ENCODE results near the gene PHAF1. TPM values are rescaled to one million over a fixed set of nuclear protein-coding genes. Genes with fewer than 3 reads are reported as not detected.

The PHAF1 gene
- total and polyA plus RNA-seq, 12 donors, result 9.0 to 27.4 (median 14.0) TPM

DNA sequence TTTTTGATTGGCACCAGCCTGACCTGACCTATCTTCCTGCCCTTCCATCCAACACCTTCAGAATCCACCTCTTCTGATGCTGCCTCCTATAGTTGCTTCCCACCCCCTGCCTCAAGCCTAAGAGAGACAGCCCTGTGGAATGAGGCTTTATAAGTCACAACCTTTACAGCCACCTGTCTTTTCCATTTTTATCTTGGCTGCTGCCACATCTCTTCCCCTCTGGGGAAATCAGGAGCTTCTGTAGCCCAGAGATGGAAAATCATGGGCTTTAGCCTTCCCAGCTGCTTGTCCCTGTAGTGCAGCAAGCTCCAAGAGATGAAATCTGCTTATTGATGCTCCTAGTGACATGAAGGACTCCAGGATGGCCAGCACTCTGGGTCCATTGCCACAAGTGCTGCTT lies 18.7 kb downstream of the PHAF1 start:
- Histone ChIP-seq H3K4me3 (no peak overlapping the region), H3K36me3 (replicated peaks in 1 of 2) (peaks cover 0 to 59% of the 10 kb centered on the region in 2 donors), H3K27me3 (no peaks in the 10 kb centered on the region), H3K27ac (no peak overlapping the region), H3K9me3 (replicated peaks in 1 of 3) (no peaks in the 10 kb centered on the region), H3K4me1 (replicated peaks in 1 of 2) (no peaks in the 10 kb centered on the region)
- no peak for DNase-seq
- no peak for TF ChIP-seq POLR2A (IDR thresholded peaks at IDR 0.05)
- TF ChIP-seq, protein P1, sequence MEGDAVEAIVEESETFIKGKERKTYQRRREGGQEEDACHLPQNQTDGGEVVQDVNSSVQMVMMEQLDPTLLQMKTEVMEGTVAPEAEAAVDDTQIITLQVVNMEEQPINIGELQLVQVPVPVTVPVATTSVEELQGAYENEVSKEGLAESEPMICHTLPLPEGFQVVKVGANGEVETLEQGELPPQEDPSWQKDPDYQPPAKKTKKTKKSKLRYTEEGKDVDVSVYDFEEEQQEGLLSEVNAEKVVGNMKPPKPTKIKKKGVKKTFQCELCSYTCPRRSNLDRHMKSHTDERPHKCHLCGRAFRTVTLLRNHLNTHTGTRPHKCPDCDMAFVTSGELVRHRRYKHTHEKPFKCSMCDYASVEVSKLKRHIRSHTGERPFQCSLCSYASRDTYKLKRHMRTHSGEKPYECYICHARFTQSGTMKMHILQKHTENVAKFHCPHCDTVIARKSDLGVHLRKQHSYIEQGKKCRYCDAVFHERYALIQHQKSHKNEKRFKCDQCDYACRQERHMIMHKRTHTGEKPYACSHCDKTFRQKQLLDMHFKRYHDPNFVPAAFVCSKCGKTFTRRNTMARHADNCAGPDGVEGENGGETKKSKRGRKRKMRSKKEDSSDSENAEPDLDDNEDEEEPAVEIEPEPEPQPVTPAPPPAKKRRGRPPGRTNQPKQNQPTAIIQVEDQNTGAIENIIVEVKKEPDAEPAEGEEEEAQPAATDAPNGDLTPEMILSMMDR (IDR thresholded peaks at IDR 0.05), result no peak
- intact Hi-C loops (cut with DNase I), result no loop called here

DNA sequence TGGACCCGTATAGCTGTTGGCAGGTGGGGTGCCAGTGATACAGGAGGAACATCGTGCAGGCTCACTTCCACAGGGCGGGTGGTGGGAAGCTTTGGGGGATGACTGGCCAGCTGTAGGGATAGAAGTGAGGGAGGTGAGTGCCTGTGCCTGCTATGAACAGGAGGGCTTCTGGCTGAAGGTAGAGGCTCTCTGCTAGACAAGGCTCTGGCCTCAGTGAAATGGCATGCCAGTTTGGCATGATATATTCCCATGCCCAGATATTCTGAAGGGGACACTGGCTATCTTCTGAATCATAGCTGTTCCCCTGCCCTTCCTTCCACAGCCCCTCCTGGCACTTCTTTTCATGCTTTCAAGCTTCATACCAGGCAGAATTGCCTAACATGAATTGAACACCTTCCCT lies 19.1 kb downstream of the PHAF1 start:
- Histone ChIP-seq H3K4me1 (replicated peaks in 1 of 2) (no peaks in the 10 kb centered on the region), H3K4me3 (no peak overlapping the region), H3K36me3 (replicated peaks in 1 of 2) (peaks cover 0 to 59% of the 10 kb centered on the region in 2 donors), H3K27me3 (no peaks in the 10 kb centered on the region), H3K27ac (no peak overlapping the region), H3K9me3 (replicated peaks in 1 of 3) (no peaks in the 10 kb centered on the region)
- 92 to 97% (median 95%) methylated on average over 3 of the region's 3 CpGs; no CpG with 5 or more reads in 1 of the 4 donors for WGBS, 4 donors
- intact Hi-C loops (cut with DNase I), result no loop called here
- no peak for DNase-seq
- TF ChIP-seq, protein P1 (IDR thresholded peaks at IDR 0.05), result no peak
- no peak for TF ChIP-seq POLR2A (IDR thresholded peaks at IDR 0.05)

DNA sequence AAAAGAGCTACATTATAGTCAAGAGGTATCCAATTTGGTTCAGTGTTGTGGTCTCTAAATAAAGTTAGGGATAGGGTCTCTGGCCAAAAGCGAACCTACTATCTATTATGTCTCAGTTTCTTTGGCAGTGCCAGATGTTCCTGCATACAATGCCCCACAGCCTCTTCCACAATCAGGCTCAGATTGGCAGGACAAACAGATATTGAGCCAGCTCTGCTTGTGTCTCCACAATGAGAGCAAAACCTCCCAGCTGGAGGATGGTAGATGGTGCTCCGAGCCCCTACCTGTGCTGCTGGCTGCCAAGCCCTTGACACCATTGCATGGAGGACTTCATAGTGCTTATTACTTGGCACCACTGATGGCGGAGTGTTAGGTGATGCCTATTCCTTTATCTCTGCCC lies 19.7 kb downstream of the PHAF1 start:
- no peak for DNase-seq
- no peaks in the 10 kb centered on the region for H3K27me3 ChIP-seq
- H3K4me1 ChIP-seq (replicated peaks in 1 of 2), result no peaks in the 10 kb centered on the region
- intact Hi-C loops (cut with DNase I), result no loop called here
- no peak overlapping the region for H3K4me3 ChIP-seq
- TF ChIP-seq, protein P1 (IDR thresholded peaks at IDR 0.05), result no peak
- TF ChIP-seq POLR2A (IDR thresholded peaks at IDR 0.05), result no peak
- H3K9me3 ChIP-seq (replicated peaks in 1 of 3), result no peaks in the 10 kb centered on the region
- no peak overlapping the region for H3K27ac ChIP-seq
- H3K36me3 ChIP-seq (replicated peaks in 1 of 2), result peaks cover 0 to 59% of the 10 kb centered on the region in 2 donors
- whole genome bisulfite sequencing, 4 donors, result 85 to 98% (median 95%) methylated on average over 2 to 3 of the region's 3 CpGs

DNA sequence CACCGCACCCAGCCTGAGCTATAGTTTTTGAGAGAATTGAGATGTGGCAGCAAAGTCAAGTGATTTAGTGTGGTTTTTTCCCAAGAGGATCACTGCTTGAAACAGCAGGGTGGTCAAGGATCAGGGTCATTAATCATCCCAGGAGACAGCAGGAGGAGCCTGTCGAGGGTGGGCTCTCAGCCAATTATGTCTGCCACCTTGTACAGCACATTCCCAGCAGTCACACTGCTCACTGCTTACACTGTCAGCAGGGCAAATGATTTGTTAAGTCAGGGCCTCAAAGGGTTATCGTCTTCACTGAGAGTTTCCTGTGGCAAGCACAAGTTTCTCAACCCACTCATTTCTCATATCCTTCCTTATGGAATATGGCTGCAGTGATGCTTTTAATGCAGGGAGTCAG lies 27.9 kb downstream of the PHAF1 start:
- peaks cover 0 to 90% of the 10 kb centered on the region in 2 donors for H3K36me3 ChIP-seq (replicated peaks in 1 of 2)
- no peaks in the 10 kb centered on the region for H3K27me3 ChIP-seq
- H3K27ac ChIP-seq, result no peak overlapping the region
- intact Hi-C loops (cut with DNase I), result no loop called here
- TF ChIP-seq POLR2A (IDR thresholded peaks at IDR 0.05), result no peak
- TF ChIP-seq, protein P1 (IDR thresholded peaks at IDR 0.05), result no peak
- H3K4me3 ChIP-seq, result no peak overlapping the region
- H3K9me3 ChIP-seq (replicated peaks in 1 of 3), result no peaks in the 10 kb centered on the region
- WGBS, 4 donors, result 51 to 64% (median 54%) methylated on average over 2 to 3 of the region's 3 CpGs
- no peak for DNase-seq
- H3K4me1 ChIP-seq (replicated peaks in 1 of 2), result no peaks in the 10 kb centered on the region

Measured in adrenal gland (tissue), 12 donors.